Stimulated activated naive CD8-positive, alpha-beta T cell treated with anti-CD3 and anti-CD28 coated beads, Interleukin-15, Interleukin-2, amounts not matched to agents 100 ng/mL and 50 ng/mL, for 24 hours (primary cell): ENCODE data around the gene SEC14L1.
A peak's percentile ranks its signal among the peaks of the same experiment; 100 is the strongest.

Experiments used
- H3K27ac Mint-ChIP-seq: one replicate; pipeline ENCODE4 v1.8.0; 2021; ENCODE audit warnings: mild to moderate bottlenecking, mixed read lengths
- H3K27me3 Mint-ChIP-seq: one replicate; pipeline ENCODE4 v1.8.0; 2021; ENCODE audit warnings: mixed read lengths
- H3K36me3 Mint-ChIP-seq: one replicate; pipeline ENCODE4 v1.8.0; 2021; ENCODE audit warnings: low read depth, mixed read lengths
- H3K4me1 Mint-ChIP-seq: one replicate; pipeline ENCODE4 v1.8.0; 2021; ENCODE audit warnings: low read depth, mixed read lengths
- H3K4me3 Mint-ChIP-seq: one replicate; pipeline ENCODE4 v1.8.0; 2021; ENCODE audit warnings: mild to moderate bottlenecking, mixed read lengths
- H3K9me3 Mint-ChIP-seq: one replicate; pipeline ENCODE4 v1.8.0; 2021; ENCODE audit warnings: mixed read lengths

Gene SEC14L1

GRCh38 chr17:77180503-77181357 lies 40.0 kb downstream of the SEC14L1 start:
- H3K4me1 Mint-ChIP-seq: peaks cover 45% of the 10 kb centered on the region
- no peaks in the 10 kb centered on the region for H3K27me3 Mint-ChIP-seq
- H3K27ac Mint-ChIP-seq: no peak overlapping the region
- H3K9me3 Mint-ChIP-seq: no peaks in the 10 kb centered on the region
- H3K36me3 Mint-ChIP-seq: peaks cover 21% of the 10 kb centered on the region
- no peak overlapping the region for H3K4me3 Mint-ChIP-seq

- Mint-ChIP-seq H3K27ac (peak overlapping the region; percentile 80), H3K27me3 (no peaks in the 10 kb centered on the region), H3K4me3 (peak overlapping the region; percentile 61), H3K36me3 (peaks cover 13% of the 10 kb centered on the region), H3K4me1 (peaks cover 45% of the 10 kb centered on the region), H3K9me3 (no peaks in the 10 kb centered on the region)
These were observed 41.7 kb downstream of the SEC14L1 start for GRCh38 chr17:77182205-77183172.

- Mint-ChIP-seq H3K27ac (no peak overlapping the region), H3K9me3 (no peaks in the 10 kb centered on the region), H3K4me1 (peaks cover 52% of the 10 kb centered on the region)
These were observed 43.7 kb downstream of the SEC14L1 start for GRCh38 chr17:77184474-77184873.

GRCh38 chr17:77185137-77185536 lies 44.4 kb downstream of the SEC14L1 start:
- Mint-ChIP-seq H3K27me3 (no peaks in the 10 kb centered on the region), H3K9me3 (no peaks in the 10 kb centered on the region), H3K4me3 (no peak overlapping the region), H3K4me1 (peaks cover 58% of the 10 kb centered on the region), H3K36me3 (peaks cover 4% of the 10 kb centered on the region), H3K27ac (no peak overlapping the region)

More at GRCh38 chr17:77184474-77184873, 43.7 kb downstream of the SEC14L1 start:
- Mint-ChIP-seq H3K36me3 (peaks cover 5% of the 10 kb centered on the region), H3K4me3 (no peak overlapping the region), H3K27me3 (no peaks in the 10 kb centered on the region)

GRCh38 chr17:77186141-77186604 lies 45.4 kb downstream of the SEC14L1 start:
- peaks cover 6% of the 10 kb centered on the region for H3K36me3 Mint-ChIP-seq
- peaks cover 56% of the 10 kb centered on the region for H3K4me1 Mint-ChIP-seq
- H3K9me3 Mint-ChIP-seq: no peaks in the 10 kb centered on the region
- no peak overlapping the region for H3K4me3 Mint-ChIP-seq
- no peak overlapping the region for H3K27ac Mint-ChIP-seq
- H3K27me3 Mint-ChIP-seq: no peaks in the 10 kb centered on the region

- Mint-ChIP-seq H3K4me3 (peak overlapping the region; percentile 51), H3K27ac (peak overlapping the region; percentile 86), H3K4me1 (peaks cover 34% of the 10 kb centered on the region), H3K36me3 (peaks cover 23% of the 10 kb centered on the region), H3K27me3 (no peaks in the 10 kb centered on the region), H3K9me3 (no peaks in the 10 kb centered on the region)
These were observed 47.6 kb downstream of the SEC14L1 start for GRCh38 chr17:77188084-77189066.

- no peaks in the 10 kb centered on the region for H3K27me3 Mint-ChIP-seq
- peaks cover 30% of the 10 kb centered on the region for H3K36me3 Mint-ChIP-seq
- H3K4me1 Mint-ChIP-seq: peaks cover 30% of the 10 kb centered on the region
- no peak overlapping the region for H3K4me3 Mint-ChIP-seq
- H3K9me3 Mint-ChIP-seq: no peaks in the 10 kb centered on the region
- peak overlapping the region; percentile 86 for H3K27ac Mint-ChIP-seq
These were observed 48.4 kb downstream of the SEC14L1 start for GRCh38 chr17:77189148-77189547.

- Mint-ChIP-seq H3K27me3 (no peaks in the 10 kb centered on the region), H3K9me3 (no peaks in the 10 kb centered on the region), H3K4me1 (peaks cover 30% of the 10 kb centered on the region), H3K4me3 (no peak overlapping the region), H3K36me3 (peaks cover 40% of the 10 kb centered on the region), H3K27ac (peak overlapping the region; percentile 37)
These were observed 49.8 kb downstream of the SEC14L1 start for GRCh38 chr17:77190576-77190975.

GRCh38 chr17:77191244-77191643 lies 50.5 kb downstream of the SEC14L1 start:
- H3K4me3 Mint-ChIP-seq: no peak overlapping the region
- no peaks in the 10 kb centered on the region for H3K9me3 Mint-ChIP-seq
- no peaks in the 10 kb centered on the region for H3K27me3 Mint-ChIP-seq
- peaks cover 30% of the 10 kb centered on the region for H3K4me1 Mint-ChIP-seq
- H3K27ac Mint-ChIP-seq: no peak overlapping the region
- H3K36me3 Mint-ChIP-seq: peaks cover 47% of the 10 kb centered on the region

GRCh38 chr17:77193653-77194052 lies 52.9 kb downstream of the SEC14L1 start:
- H3K9me3 Mint-ChIP-seq: no peaks in the 10 kb centered on the region
- no peak overlapping the region for H3K4me3 Mint-ChIP-seq
- peaks cover 22% of the 10 kb centered on the region for H3K4me1 Mint-ChIP-seq
- H3K27me3 Mint-ChIP-seq: no peaks in the 10 kb centered on the region
- H3K27ac Mint-ChIP-seq: no peak overlapping the region
- peaks cover 65% of the 10 kb centered on the region for H3K36me3 Mint-ChIP-seq

- peaks cover 16% of the 10 kb centered on the region for H3K4me1 Mint-ChIP-seq
- no peak overlapping the region for H3K27ac Mint-ChIP-seq
- peaks cover 69% of the 10 kb centered on the region for H3K36me3 Mint-ChIP-seq
- H3K9me3 Mint-ChIP-seq: no peaks in the 10 kb centered on the region
- H3K27me3 Mint-ChIP-seq: no peaks in the 10 kb centered on the region
- no peak overlapping the region for H3K4me3 Mint-ChIP-seq
These were observed 53.4 kb downstream of the SEC14L1 start for GRCh38 chr17:77194179-77194578.

- peaks cover 79% of the 10 kb centered on the region for H3K36me3 Mint-ChIP-seq
- no peaks in the 10 kb centered on the region for H3K4me1 Mint-ChIP-seq
- no peaks in the 10 kb centered on the region for H3K27me3 Mint-ChIP-seq
- H3K27ac Mint-ChIP-seq: no peak overlapping the region
- H3K9me3 Mint-ChIP-seq: no peaks in the 10 kb centered on the region
- H3K4me3 Mint-ChIP-seq: no peak overlapping the region
These were observed 55.5 kb downstream of the SEC14L1 start for GRCh38 chr17:77196251-77196650.

- no peaks in the 10 kb centered on the region for H3K4me1 Mint-ChIP-seq
These were observed 56.3 kb downstream of the SEC14L1 start for GRCh38 chr17:77197115-77197514.

GRCh38 chr17:77200711-77201110 lies 59.9 kb downstream of the SEC14L1 start:
- H3K36me3 Mint-ChIP-seq: peaks cover 71% of the 10 kb centered on the region
- no peaks in the 10 kb centered on the region for H3K4me1 Mint-ChIP-seq
- no peaks in the 10 kb centered on the region for H3K27me3 Mint-ChIP-seq
- H3K4me3 Mint-ChIP-seq: no peak overlapping the region
- no peaks in the 10 kb centered on the region for H3K9me3 Mint-ChIP-seq
- no peak overlapping the region for H3K27ac Mint-ChIP-seq

More at GRCh38 chr17:77197115-77197514, 56.3 kb downstream of the SEC14L1 start:
- Mint-ChIP-seq H3K4me3 (no peak overlapping the region), H3K9me3 (no peaks in the 10 kb centered on the region), H3K27ac (no peak overlapping the region), H3K27me3 (no peaks in the 10 kb centered on the region), H3K36me3 (peaks cover 82% of the 10 kb centered on the region)
